Measurements from ENCODE around the gene DLX2. TPM values are rescaled to one million over a fixed set of nuclear protein-coding genes. Genes with fewer than 3 reads are reported as not detected.
A peak's percentile ranks its signal among the peaks of the same experiment; 100 is the strongest.

The DLX2 gene
- total and polyA plus RNA-seq, 2 donors = 0.09 to 0.43 TPM

- DNase-seq (ENCODE audit: low read depth in 6 of 9, low spot score in 9 of 9) = peak in 1 of 9 donors; percentile 30
- WGBS = 9% methylated on average over 31 of the region's 31 CpGs
- no peak overlapping the region for H3K4me3 ChIP-seq (ENCODE audit: low read length in 2 of 2)
- peaks cover 91 to 100% of the 10 kb centered on the region in 2 donors for H3K27me3 ChIP-seq (ENCODE audit: control insufficient read depth in 2 of 2, insufficient read depth in 1 of 2, low read length in 1 of 2)
- H3K27ac ChIP-seq (ENCODE audit: low read depth in 1 of 2, low read length in 1 of 2) = no peak overlapping the region
- peaks cover 0 to 24% of the 10 kb centered on the region in 2 donors for H3K9me3 ChIP-seq (ENCODE audit: control insufficient read depth in 2 of 2, insufficient read depth in 1 of 2, low read length in 1 of 2)
- H3K4me1 ChIP-seq (ENCODE audit: control insufficient read depth in 2 of 2, insufficient read depth in 2 of 2, low read length in 2 of 2) = peaks cover 6 to 67% of the 10 kb centered on the region in 2 donors
- no peaks in the 10 kb centered on the region for H3K36me3 ChIP-seq (ENCODE audit: control insufficient read depth in 2 of 2, insufficient read depth in 2 of 2, low read length in 1 of 2)
Observed at GRCh38 chr2:172087207-172087779, 15.4 kb downstream of the DLX2 start.

- peak in 4 of 9 donors; percentile 63 to 85 (median 70) for DNase-seq (ENCODE audit: low read depth in 6 of 9, low spot score in 9 of 9)
- Histone ChIP-seq H3K4me3 (ENCODE audit: low read length in 2 of 2) (peak overlapping the region in 1 of 2 donors; percentile 21), H3K36me3 (ENCODE audit: control insufficient read depth in 2 of 2, insufficient read depth in 2 of 2, low read length in 1 of 2) (no peaks in the 10 kb centered on the region), H3K27ac (ENCODE audit: low read depth in 1 of 2, low read length in 1 of 2) (no peak overlapping the region), H3K4me1 (ENCODE audit: control insufficient read depth in 2 of 2, insufficient read depth in 2 of 2, low read length in 2 of 2) (peaks cover 6 to 70% of the 10 kb centered on the region in 2 donors), H3K27me3 (ENCODE audit: control insufficient read depth in 2 of 2, insufficient read depth in 1 of 2, low read length in 1 of 2) (peaks cover 90 to 100% of the 10 kb centered on the region in 2 donors), H3K9me3 (ENCODE audit: control insufficient read depth in 2 of 2, insufficient read depth in 1 of 2, low read length in 1 of 2) (peaks cover 0 to 29% of the 10 kb centered on the region in 2 donors)
- WGBS = 5% methylated on average over 54 of the region's 54 CpGs
Observed at GRCh38 chr2:172086241-172087206, 16.2 kb downstream of the DLX2 start.

- peaks cover 6 to 77% of the 10 kb centered on the region in 2 donors for H3K4me1 ChIP-seq (ENCODE audit: control insufficient read depth in 2 of 2, insufficient read depth in 2 of 2, low read length in 2 of 2)
- H3K9me3 ChIP-seq (ENCODE audit: control insufficient read depth in 2 of 2, insufficient read depth in 1 of 2, low read length in 1 of 2) = peaks cover 0 to 38% of the 10 kb centered on the region in 2 donors
- H3K36me3 ChIP-seq (ENCODE audit: control insufficient read depth in 2 of 2, insufficient read depth in 2 of 2, low read length in 1 of 2) = no peaks in the 10 kb centered on the region
- peak in 1 of 9 donors; percentile 20 for DNase-seq (ENCODE audit: low read depth in 6 of 9, low spot score in 9 of 9)
- H3K27ac ChIP-seq (ENCODE audit: low read depth in 1 of 2, low read length in 1 of 2) = no peak within 1 kb of the TSS
- peaks cover 94 to 100% of the 10 kb centered on the region in 2 donors for H3K27me3 ChIP-seq (ENCODE audit: control insufficient read depth in 2 of 2, insufficient read depth in 1 of 2, low read length in 1 of 2)
- peak within 1 kb of the TSS; percentile 23 to 46 for H3K4me3 ChIP-seq (ENCODE audit: low read length in 2 of 2)
- 7% methylated on average over 34 of the region's 34 CpGs for WGBS
Observed at GRCh38 chr2:172085460-172086159, 17.1 kb downstream of the DLX2 start, which contains the start of gene DLX1. Gene DLX1 (plus strand): TSS chr2:172085507. CDS start chr2:172085678, 171 bp downstream.

GRCh38 chr2:172084645-172085459 lies 17.8 kb downstream of the DLX2 start:
- 1% methylated on average over 76 of the region's 76 CpGs for WGBS
- Histone ChIP-seq H3K4me1 (ENCODE audit: control insufficient read depth in 2 of 2, insufficient read depth in 2 of 2, low read length in 2 of 2) (peaks cover 6 to 77% of the 10 kb centered on the region in 2 donors), H3K27ac (ENCODE audit: low read depth in 1 of 2, low read length in 1 of 2) (no peak overlapping the region), H3K36me3 (ENCODE audit: control insufficient read depth in 2 of 2, insufficient read depth in 2 of 2, low read length in 1 of 2) (no peaks in the 10 kb centered on the region), H3K9me3 (ENCODE audit: control insufficient read depth in 2 of 2, insufficient read depth in 1 of 2, low read length in 1 of 2) (peaks cover 1 to 36% of the 10 kb centered on the region in 2 donors), H3K27me3 (ENCODE audit: control insufficient read depth in 2 of 2, insufficient read depth in 1 of 2, low read length in 1 of 2) (peaks cover 95 to 100% of the 10 kb centered on the region in 2 donors), H3K4me3 (ENCODE audit: low read length in 2 of 2) (peak overlapping the region; percentile 23 to 46)
- peak in 3 of 9 donors; percentile 52 to 83 (median 68) for DNase-seq (ENCODE audit: low read depth in 6 of 9, low spot score in 9 of 9)

- H3K27ac ChIP-seq (ENCODE audit: low read depth in 1 of 2, low read length in 1 of 2) = no peak overlapping the region
- peaks cover 6 to 76% of the 10 kb centered on the region in 2 donors for H3K4me1 ChIP-seq (ENCODE audit: control insufficient read depth in 2 of 2, insufficient read depth in 2 of 2, low read length in 2 of 2)
- H3K27me3 ChIP-seq (ENCODE audit: control insufficient read depth in 2 of 2, insufficient read depth in 1 of 2, low read length in 1 of 2) = peaks cover 94 to 100% of the 10 kb centered on the region in 2 donors
- H3K4me3 ChIP-seq (ENCODE audit: low read length in 2 of 2) = peak overlapping the region; percentile 23 to 46
- peak in 1 of 9 donors; percentile 4 for DNase-seq (ENCODE audit: low read depth in 6 of 9, low spot score in 9 of 9)
- 3% methylated on average over 17 of the region's 17 CpGs for WGBS
- H3K36me3 ChIP-seq (ENCODE audit: control insufficient read depth in 2 of 2, insufficient read depth in 2 of 2, low read length in 1 of 2) = no peaks in the 10 kb centered on the region
- H3K9me3 ChIP-seq (ENCODE audit: control insufficient read depth in 2 of 2, insufficient read depth in 1 of 2, low read length in 1 of 2) = peaks cover 1 to 36% of the 10 kb centered on the region in 2 donors
Observed at GRCh38 chr2:172084395-172084644, 18.4 kb downstream of the DLX2 start.

- DNase-seq (ENCODE audit: low read depth in 6 of 9, low spot score in 9 of 9) = peak in 3 of 9 donors; percentile 11 to 45 (median 12)
- Histone ChIP-seq H3K4me1 (ENCODE audit: control insufficient read depth in 2 of 2, insufficient read depth in 2 of 2, low read length in 2 of 2) (peaks cover 6 to 76% of the 10 kb centered on the region in 2 donors), H3K27me3 (ENCODE audit: control insufficient read depth in 2 of 2, insufficient read depth in 1 of 2, low read length in 1 of 2) (peaks cover 94 to 100% of the 10 kb centered on the region in 2 donors), H3K4me3 (ENCODE audit: low read length in 2 of 2) (no peak overlapping the region), H3K36me3 (ENCODE audit: control insufficient read depth in 2 of 2, insufficient read depth in 2 of 2, low read length in 1 of 2) (no peaks in the 10 kb centered on the region), H3K27ac (ENCODE audit: low read depth in 1 of 2, low read length in 1 of 2) (no peak overlapping the region), H3K9me3 (ENCODE audit: control insufficient read depth in 2 of 2, insufficient read depth in 1 of 2, low read length in 1 of 2) (peaks cover 1 to 36% of the 10 kb centered on the region in 2 donors)
- WGBS = 12% methylated on average over 23 of the region's 23 CpGs
Observed at GRCh38 chr2:172083628-172084394, 18.9 kb downstream of the DLX2 start.

GRCh38 chr2:172082944-172083627 lies 19.6 kb downstream of the DLX2 start:
- DNase-seq (ENCODE audit: low read depth in 6 of 9, low spot score in 9 of 9) = peak in 1 of 9 donors; percentile 7
- peaks cover 6 to 73% of the 10 kb centered on the region in 2 donors for H3K4me1 ChIP-seq (ENCODE audit: control insufficient read depth in 2 of 2, insufficient read depth in 2 of 2, low read length in 2 of 2)
- H3K9me3 ChIP-seq (ENCODE audit: control insufficient read depth in 2 of 2, insufficient read depth in 1 of 2, low read length in 1 of 2) = peaks cover 1 to 30% of the 10 kb centered on the region in 2 donors
- 9% methylated on average over 42 of the region's 42 CpGs for WGBS
- H3K27me3 ChIP-seq (ENCODE audit: control insufficient read depth in 2 of 2, insufficient read depth in 1 of 2, low read length in 1 of 2) = peaks cover 94 to 100% of the 10 kb centered on the region in 2 donors
- H3K27ac ChIP-seq (ENCODE audit: low read depth in 1 of 2, low read length in 1 of 2) = no peak overlapping the region
- H3K36me3 ChIP-seq (ENCODE audit: control insufficient read depth in 2 of 2, insufficient read depth in 2 of 2, low read length in 1 of 2) = no peaks in the 10 kb centered on the region
- no peak overlapping the region for H3K4me3 ChIP-seq (ENCODE audit: low read length in 2 of 2)

All from thymus (tissue), 11 donors.